T-helper 17 cell (primary cell): Measurements from ENCODE around the gene CHST14. TPM values are rescaled to one million over a fixed set of nuclear protein-coding genes. Genes with fewer than 3 reads are reported as not detected.
A peak's percentile ranks its signal among the peaks of the same experiment; 100 is the strongest.
"Not testable (repeated sequence)": the region's sequence is repeated elsewhere in the genome, so short reads cannot be mapped to it uniquely, and the experiment has no call there.

Source experiments
- ATAC-seq: fragments of 150-1000 bp; cut with Tn5 transposase; 2 replicates; pipeline ENCODE4 v1.10.0; 2021; ENCODE audit warnings: mild to moderate bottlenecking, moderate library complexity
- DNase-seq, 3 donors: peaks; one replicate each; pipeline versions ENCODE4 v3.0.0 to v3.0.0-alpha.2; 2020 to 2021
- H3K9me3 ChIP-seq: one replicate; pipeline ENCODE4 v1.7.0; 2013; ENCODE audit warnings: low read length, mild to moderate bottlenecking; ENCODE audit not compliant: control insufficient read depth, poor library complexity, severe bottlenecking
- H3K27ac Mint-ChIP-seq: one replicate; pipeline ENCODE4 v1.8.0; 2022; ENCODE audit warnings: mild to moderate bottlenecking, moderate library complexity, mixed read lengths
- H3K27me3 Mint-ChIP-seq: one replicate; pipeline ENCODE4 v1.8.0; 2022; ENCODE audit warnings: mixed read lengths
- H3K36me3 Mint-ChIP-seq: one replicate; pipeline ENCODE4 v1.8.0; 2022; ENCODE audit warnings: low read depth, mixed read lengths
- H3K4me1 Mint-ChIP-seq: one replicate; pipeline ENCODE4 v1.8.0; 2022; ENCODE audit warnings: mild to moderate bottlenecking, mixed read lengths
- H3K4me3 Mint-ChIP-seq: one replicate; pipeline ENCODE4 v1.8.0; 2022; ENCODE audit warnings: mild to moderate bottlenecking, moderate library complexity, mixed read lengths
- total RNA-seq, 4 donors: library from RNA in 2 of 4; stranded (reverse) in 2 of 4; gene quantifications; one replicate each; pipeline ENCODE4 v1.2.3 and lab custom pipeline; 2022 to 2026

The CHST14 gene
- total RNA-seq, 2 donors from 2014 or later: 4.4 to 7.5 TPM

DNA sequence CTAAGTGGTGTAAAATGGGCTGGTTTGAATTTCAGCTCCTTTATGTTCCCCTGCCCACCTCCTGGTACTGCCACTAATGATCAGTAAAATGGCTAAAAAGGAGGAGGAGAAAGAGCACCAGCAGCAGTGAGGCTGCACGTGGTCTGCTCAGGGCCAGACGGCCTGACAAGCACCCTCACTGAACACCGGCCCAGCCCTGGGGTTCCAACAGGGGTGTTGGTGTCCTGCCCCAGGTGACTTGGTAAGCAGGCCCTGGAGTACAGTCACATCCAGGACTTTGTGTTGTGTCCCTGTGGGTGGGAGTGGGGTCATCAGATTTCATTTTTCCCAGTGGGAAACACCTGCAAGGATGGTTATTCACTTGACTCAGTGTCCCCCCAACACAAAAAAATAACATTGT, 24.6 kb upstream of the CHST14 start:
- Mint-ChIP-seq H3K27me3 (no peaks in the 10 kb centered on the region), H3K27ac (peak overlapping the region; percentile 54), H3K36me3 (peaks cover 4% of the 10 kb centered on the region), H3K4me1 (peaks cover 45% of the 10 kb centered on the region), H3K4me3 (no peak overlapping the region)
- no peaks in the 10 kb centered on the region for H3K9me3 ChIP-seq
- ATAC-seq (no peak), DNase-seq (no peak)

DNA sequence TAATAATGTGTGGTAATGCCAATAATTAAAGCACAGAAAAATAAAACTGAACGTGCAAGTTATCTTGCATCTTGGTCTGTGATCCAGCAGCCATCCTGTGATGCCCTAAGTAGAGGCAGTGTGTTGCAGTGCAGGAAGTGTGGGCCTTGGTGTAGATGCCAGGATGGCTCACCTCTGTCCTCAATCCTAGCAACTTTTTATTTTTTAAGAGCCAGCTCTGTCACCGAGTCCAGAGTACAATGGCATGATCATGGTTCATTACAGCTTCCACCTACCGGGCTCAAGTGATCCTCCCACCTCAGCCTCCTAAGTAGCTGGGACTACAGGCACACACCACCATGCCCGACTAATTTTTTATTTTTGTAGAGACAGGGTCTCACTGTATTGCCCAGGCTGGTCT, 22.4 kb upstream of the CHST14 start:
- Mint-ChIP-seq H3K36me3 (peaks cover 4% of the 10 kb centered on the region), H3K4me1 (peaks cover 57% of the 10 kb centered on the region), H3K27me3 (no peaks in the 10 kb centered on the region), H3K27ac (no peak overlapping the region), H3K4me3 (no peak overlapping the region)
- ATAC-seq: no peak
- no peak for DNase-seq
- no peaks in the 10 kb centered on the region for H3K9me3 ChIP-seq

DNA sequence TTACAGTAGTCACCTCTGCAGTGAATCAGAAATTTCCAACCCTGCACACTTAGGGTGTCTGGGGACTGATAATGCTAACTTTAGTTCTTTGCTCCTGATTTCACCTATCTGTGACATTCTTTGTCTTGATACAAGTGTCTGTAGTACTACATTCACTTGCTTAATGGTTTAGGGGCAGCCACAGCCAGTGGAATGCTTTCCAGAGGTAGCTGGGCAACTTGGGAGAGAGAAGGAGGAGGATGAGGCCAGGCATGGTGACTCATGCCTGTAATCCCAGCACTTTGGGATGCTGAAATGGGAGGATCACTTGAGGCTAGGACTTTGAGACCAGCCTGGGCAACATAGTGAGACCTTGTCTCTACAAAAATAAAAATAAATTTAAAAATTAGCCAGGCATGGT, 21.5 kb upstream of the CHST14 start:
- no peaks in the 10 kb centered on the region for H3K27me3 Mint-ChIP-seq
- no peaks in the 10 kb centered on the region for H3K36me3 Mint-ChIP-seq
- no peaks in the 10 kb centered on the region for H3K9me3 ChIP-seq
- no peak overlapping the region for H3K4me3 Mint-ChIP-seq
- peak overlapping the region; percentile 81 for H3K27ac Mint-ChIP-seq
- ATAC-seq (no peak), DNase-seq (no peak)
- H3K4me1 Mint-ChIP-seq: peaks cover 57% of the 10 kb centered on the region

DNA sequence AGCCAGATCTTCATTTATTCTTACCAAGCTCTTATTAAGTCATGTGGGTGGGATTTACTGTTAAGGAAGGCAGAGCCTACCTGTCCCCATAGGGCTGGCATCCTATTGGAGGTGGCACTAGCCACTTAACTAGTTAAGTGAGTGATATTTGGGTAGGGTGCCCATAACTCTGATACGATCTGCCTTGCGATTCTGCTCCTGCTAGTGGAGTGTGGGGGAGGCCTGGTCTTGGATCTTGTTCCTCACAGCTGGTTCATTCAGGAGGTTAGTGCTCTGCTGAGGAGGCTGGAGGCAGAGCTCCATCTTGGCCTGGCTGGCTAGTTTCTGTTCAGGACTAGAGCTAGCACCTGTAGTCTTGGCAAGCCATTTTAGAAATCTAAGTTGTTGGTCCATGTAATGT, 20.7 kb upstream of the CHST14 start:
- no peak overlapping the region for H3K4me3 Mint-ChIP-seq
- no peaks in the 10 kb centered on the region for H3K27me3 Mint-ChIP-seq

DNA sequence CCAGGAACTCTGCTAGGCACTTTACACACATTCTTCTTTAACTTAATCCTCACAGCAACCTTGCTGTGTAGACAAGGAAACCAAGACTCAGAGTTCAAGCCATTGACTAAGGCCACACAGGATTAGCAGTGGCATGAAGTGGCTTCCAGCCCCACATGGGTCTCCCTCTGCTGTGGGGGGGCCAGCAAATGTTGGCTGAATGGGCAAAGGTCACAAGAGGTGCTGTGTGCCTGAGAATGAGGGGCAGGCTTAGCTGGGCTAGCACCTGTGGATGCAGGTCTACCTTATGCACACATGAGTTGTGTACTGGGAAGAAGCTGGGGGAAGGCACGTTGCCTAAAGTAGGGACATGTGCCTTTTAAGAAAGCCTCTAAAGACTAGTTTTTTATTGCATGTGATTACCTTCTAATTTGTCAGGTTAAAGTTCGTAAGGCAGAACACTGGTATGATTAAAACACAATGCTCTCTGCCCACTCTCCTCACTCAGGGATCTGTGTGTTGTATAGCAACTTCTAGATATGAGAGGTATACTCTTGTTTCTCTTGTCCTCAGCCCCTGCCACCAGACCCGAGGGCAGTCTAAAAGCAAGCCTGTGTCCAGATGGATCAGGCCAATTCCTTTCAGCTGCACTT, 19.1 kb upstream of the CHST14 start:
- no peaks in the 10 kb centered on the region for H3K9me3 ChIP-seq
- Mint-ChIP-seq H3K27ac (peak overlapping the region; percentile 92), H3K36me3 (no peaks in the 10 kb centered on the region), H3K4me1 (peaks cover 69% of the 10 kb centered on the region), H3K4me3 (peak overlapping the region; percentile 84), H3K27me3 (no peaks in the 10 kb centered on the region)
- DNase-seq (no peak), ATAC-seq (no peak)

More for the DNA sequence above, 20.7 kb upstream of the CHST14 start:
- Mint-ChIP-seq H3K36me3 (no peaks in the 10 kb centered on the region), H3K4me1 (peaks cover 60% of the 10 kb centered on the region), H3K27ac (peak overlapping the region; percentile 81)
- ATAC-seq (no peak), DNase-seq (no peak)
- H3K9me3 ChIP-seq: no peaks in the 10 kb centered on the region

DNA sequence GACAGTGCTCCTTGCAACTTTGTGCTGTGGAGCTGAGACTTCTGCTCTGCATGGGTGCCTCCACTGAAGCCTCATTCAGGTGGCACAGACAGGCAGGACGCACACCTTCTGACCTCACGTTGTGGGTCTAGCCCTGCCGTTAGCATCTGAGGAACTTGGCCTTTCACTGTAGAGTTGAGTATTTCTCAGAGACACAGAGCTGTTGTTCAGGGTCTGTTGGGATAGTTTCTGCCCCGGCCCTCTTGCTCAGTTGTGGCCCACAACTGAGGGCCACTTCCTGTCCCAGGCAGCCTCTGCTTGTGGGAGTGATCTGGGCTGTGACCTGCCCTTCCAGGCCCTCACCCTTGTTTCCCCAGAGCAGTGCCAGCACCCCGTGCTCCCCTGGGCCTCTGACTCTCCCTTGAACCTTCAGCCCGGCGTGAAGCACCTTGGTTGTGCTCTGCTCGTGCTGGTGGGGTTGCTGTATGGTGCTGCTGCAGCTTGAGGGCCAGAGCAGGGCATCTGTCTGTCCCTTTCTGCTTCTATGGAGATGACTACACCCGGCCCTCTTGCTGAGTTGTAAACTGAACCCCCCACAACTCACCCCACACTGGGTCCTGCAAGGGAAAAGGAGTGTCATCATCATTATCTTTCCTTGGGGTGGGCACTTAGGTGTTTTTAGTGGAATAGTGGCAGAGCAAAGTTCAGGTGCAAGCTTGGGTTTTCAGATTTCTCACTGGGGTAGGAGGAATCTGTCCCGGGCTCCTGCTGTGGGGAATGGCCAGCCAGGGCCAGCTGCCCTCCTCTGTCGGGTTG, 18.3 kb upstream of the CHST14 start:
- H3K9me3 ChIP-seq: no peaks in the 10 kb centered on the region
- Mint-ChIP-seq H3K36me3 (no peaks in the 10 kb centered on the region), H3K4me3 (peak overlapping the region; percentile 84), H3K27ac (peak overlapping the region; percentile 92), H3K27me3 (no peaks in the 10 kb centered on the region), H3K4me1 (peaks cover 69% of the 10 kb centered on the region)
- DNase-seq (no peak), ATAC-seq (peak; percentile 57)

DNA sequence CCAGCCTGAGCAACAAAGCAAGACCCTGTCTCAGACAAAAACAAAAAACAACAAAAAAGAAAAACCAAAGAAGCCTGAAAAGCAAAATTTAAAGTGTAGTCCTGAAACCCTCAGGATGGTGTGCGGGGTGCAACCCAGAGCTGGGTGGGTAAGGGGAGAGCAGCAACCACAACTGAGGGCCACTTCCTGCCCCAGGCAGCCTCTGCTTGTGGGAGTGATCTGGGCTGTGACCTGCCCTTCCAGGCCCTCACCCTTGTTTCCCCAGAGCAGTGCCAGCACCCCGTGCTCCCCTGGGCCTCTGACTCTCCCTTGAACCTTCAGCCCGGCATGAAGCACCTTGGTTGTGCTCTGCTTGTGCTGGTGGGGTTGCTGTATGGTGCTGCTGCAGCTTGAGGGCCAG, 16.8 kb upstream of the CHST14 start:
- Mint-ChIP-seq H3K4me1 (peaks cover 70% of the 10 kb centered on the region), H3K27ac (peak overlapping the region; percentile 92), H3K4me3 (peak overlapping the region; percentile 84)
- DNase-seq, H3K27me3 Mint-ChIP-seq, H3K9me3 ChIP-seq, H3K36me3 Mint-ChIP-seq: not testable (repeated sequence)
- ATAC-seq: peak; percentile 70

DNA sequence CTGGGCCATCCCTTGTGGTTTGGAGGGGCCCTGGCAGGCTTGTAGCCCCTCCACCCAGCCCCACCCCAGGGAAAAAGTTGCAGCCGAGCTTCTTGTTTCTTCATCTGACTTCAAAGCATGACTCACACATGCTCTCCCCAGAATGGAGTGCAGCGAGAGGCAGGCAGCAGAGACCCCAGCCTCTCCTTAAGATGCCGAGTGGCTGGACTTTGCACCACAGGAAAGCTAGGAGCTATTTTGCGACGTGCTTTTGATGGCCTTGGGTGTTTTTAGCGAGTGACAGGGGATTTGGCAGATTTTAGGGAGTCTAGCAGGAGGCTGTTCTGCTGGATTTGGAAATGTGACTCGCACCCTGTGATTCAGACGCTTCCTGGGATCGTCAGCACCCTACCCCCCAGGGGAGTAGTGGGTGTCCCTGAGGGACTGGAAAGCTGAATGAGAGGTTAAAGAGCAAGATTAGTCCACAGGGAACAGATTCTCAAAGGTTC, 15.8 kb upstream of the CHST14 start:
- Mint-ChIP-seq H3K27me3 (no peaks in the 10 kb centered on the region), H3K4me1 (peaks cover 65% of the 10 kb centered on the region), H3K4me3 (peak overlapping the region; percentile 84), H3K27ac (peak overlapping the region; percentile 92), H3K36me3 (no peaks in the 10 kb centered on the region)
- ATAC-seq (no peak), DNase-seq (no peak)
- no peaks in the 10 kb centered on the region for H3K9me3 ChIP-seq

DNA sequence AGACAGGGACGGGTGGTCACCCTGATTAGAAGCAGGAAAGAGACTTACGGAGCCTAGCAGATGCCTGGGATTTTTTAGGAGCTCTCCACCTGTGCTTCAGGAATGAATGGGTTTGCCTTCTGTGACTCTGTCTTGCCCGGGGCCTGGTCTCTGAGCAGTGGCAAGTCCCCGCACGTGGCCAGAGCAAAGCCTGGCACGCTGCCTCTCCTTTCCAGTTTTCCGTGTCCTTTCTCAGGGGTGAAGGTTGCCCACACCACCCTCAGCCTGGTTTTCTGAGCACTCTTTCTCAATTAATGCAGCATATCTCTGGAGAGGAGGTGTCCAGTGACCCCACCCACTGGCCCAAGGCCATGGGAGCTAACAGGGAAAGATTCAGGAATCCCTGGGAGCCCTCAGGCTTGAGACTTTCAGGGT, 14.5 kb upstream of the CHST14 start:
- peaks cover 59% of the 10 kb centered on the region for H3K4me1 Mint-ChIP-seq
- no peaks in the 10 kb centered on the region for H3K27me3 Mint-ChIP-seq
- no peaks in the 10 kb centered on the region for H3K9me3 ChIP-seq
- no peaks in the 10 kb centered on the region for H3K36me3 Mint-ChIP-seq
- H3K27ac Mint-ChIP-seq: peak overlapping the region; percentile 92
- ATAC-seq (no peak), DNase-seq (no peak)
- H3K4me3 Mint-ChIP-seq: no peak overlapping the region

DNA sequence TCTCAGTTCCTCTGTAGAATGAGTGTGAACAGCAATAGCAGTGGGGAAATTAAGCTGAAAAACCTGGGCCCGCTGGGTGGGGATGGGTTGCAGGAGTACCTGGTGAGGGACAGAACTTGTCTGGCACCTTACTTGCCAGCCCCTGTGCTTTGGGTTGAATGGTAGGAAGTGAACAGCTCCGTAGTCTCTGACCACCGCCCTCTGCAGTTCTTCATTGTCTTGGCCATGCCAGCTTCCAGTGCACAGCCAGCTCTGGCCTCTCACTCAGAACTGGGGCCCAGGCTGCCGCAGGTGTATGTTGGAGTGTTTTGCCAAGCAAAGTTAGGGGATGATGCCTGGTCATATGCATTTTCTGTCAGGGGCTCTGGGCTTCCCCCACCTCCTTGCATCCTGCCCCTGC, 14.0 kb upstream of the CHST14 start:
- peaks cover 54% of the 10 kb centered on the region for H3K4me1 Mint-ChIP-seq
- peak overlapping the region; percentile 92 for H3K27ac Mint-ChIP-seq
- no peaks in the 10 kb centered on the region for H3K27me3 Mint-ChIP-seq
- ATAC-seq (no peak), DNase-seq (no peak)
- no peaks in the 10 kb centered on the region for H3K9me3 ChIP-seq
- no peak overlapping the region for H3K4me3 Mint-ChIP-seq
- H3K36me3 Mint-ChIP-seq: no peaks in the 10 kb centered on the region

DNA sequence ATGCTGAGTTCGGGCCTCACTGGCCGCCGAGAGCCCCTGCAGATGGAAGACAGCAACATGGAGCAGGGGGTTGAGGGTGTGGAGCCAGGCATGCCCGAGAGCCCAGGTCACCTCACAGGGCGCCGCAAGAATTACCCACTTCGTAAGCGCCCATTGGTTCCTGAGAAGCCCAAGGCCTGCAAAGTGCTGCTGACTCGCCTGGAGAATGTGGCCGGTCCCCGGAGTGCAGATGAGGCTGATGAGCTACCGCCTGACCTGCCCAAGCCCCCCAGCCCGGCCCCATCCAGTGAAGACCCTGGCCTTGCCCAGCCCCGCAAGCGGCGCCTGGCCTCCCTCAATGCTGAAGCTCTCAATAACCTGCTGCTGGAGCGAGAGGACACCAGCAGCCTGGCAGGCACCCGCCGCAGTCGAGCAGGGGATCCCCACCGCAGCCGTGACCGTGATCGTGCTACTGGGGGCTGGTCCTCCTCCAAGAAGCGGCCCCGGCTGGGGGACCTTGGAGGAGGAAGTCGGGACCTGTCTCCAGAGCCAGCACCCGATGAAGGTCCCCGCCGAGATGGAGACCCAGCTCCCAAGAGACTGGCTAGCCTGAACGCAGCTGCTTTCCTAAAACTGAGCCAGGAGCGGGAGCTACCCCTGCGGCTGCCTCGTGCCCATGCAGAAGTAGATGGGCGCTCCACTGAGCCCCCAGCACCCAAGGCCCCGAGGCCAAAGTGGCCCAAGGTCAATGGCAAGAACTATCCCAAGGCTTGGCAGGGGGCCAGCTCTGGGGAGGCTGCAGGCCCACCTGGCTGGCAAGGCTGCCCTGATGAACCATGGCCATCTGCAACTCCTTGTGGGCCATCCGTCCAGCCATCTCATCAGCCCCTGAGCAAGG, 12.1 kb upstream of the CHST14 start:
- peak overlapping the region; percentile 8 for H3K27ac Mint-ChIP-seq
- no peaks in the 10 kb centered on the region for H3K9me3 ChIP-seq
- DNase-seq: no peak
- H3K27me3 Mint-ChIP-seq: no peaks in the 10 kb centered on the region
- peaks cover 34% of the 10 kb centered on the region for H3K4me1 Mint-ChIP-seq
- H3K4me3 Mint-ChIP-seq: no peak overlapping the region
- no peaks in the 10 kb centered on the region for H3K36me3 Mint-ChIP-seq
- no peak for ATAC-seq

DNA sequence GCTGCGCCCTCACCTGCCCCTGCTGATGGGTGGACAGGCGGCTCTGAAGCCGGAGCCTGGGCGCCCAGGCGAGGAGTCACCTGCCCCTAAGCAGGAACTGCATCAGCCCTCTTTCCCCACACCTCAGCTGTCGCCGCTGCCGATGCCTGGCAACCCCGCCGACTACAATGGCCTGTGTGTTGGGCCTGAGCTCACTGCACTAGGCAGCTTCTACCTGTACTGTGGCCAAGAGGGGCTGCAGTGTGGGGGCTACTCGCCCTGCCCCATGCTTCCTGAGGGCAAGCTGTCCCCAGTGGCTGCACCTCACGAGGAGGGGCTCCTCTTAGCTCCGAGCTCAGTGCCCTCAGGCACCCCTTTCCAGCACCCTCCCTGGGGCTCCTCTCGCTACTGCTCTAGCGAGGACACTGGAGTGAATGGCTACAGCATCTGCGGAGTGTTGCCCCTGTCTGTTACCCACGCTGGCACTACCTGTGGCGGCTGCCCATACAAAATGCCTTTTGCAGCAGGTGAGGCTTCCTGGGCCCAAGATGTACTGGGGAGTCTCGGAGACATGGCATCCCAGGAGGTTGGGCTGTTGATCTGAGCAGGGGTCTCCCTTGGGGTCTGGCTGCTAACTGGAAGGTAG, 11.3 kb upstream of the CHST14 start:
- Mint-ChIP-seq H3K27ac (peak overlapping the region; percentile 2), H3K27me3 (no peaks in the 10 kb centered on the region), H3K4me3 (no peak overlapping the region), H3K4me1 (peaks cover 27% of the 10 kb centered on the region), H3K36me3 (no peaks in the 10 kb centered on the region)
- no peak for DNase-seq
- no peaks in the 10 kb centered on the region for H3K9me3 ChIP-seq
- ATAC-seq: no peak

DNA sequence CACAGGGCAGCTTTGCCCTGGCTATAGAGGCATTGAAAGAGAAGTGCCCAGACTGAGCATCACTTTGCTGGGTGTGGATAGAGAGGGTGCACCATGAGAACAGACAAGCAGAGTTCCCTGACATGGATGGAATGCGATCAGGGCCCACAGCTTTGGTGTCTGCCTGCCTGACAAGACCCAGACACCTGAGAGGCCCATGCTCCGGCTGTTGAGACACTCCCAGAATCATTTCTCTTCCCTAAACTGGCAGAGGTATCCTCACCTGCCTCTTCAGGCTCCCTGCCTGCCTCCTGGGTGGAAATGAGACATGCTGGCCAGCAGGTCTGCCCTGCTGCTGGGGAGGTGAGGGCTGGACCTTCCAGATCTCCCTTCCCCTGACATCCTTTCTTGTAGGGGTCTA, 10.4 kb upstream of the CHST14 start:
- H3K4me1 Mint-ChIP-seq: peaks cover 19% of the 10 kb centered on the region
- no peaks in the 10 kb centered on the region for H3K36me3 Mint-ChIP-seq
- DNase-seq (no peak), ATAC-seq (no peak)
- no peaks in the 10 kb centered on the region for H3K9me3 ChIP-seq
- no peak overlapping the region for H3K27ac Mint-ChIP-seq
- no peaks in the 10 kb centered on the region for H3K27me3 Mint-ChIP-seq
- H3K4me3 Mint-ChIP-seq: no peak overlapping the region
